ENCODE data around the gene WASHC2A. TPM values are rescaled to one million over a fixed set of nuclear protein-coding genes. Genes with fewer than 3 reads are reported as not detected.
"Not testable (repeated sequence)": the region's sequence is repeated elsewhere in the genome, so short reads cannot be mapped to it uniquely, and the experiment has no call there.

WASHC2A gene
- total and polyA plus RNA-seq, 2 donors: 28.6 to 32.2 TPM

DNA sequence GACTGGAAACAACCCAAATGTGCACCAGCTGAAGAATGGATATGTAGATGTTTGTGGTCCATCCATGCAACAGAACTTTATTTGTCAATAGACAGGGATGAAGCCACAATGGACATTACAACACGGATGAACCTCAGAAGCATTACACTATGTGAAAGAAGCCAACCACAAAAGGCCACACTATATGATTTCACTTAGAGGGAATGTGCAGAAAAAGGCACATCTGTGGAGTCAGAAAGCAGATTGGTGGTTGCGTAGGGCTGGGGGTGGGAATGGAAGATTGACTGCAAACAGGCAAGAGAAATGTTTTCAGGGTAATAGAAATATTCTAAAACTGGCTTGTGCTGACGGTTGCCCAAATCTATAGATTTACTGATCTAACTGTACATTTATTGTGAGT, 34.3 kb upstream of the WASHC2A start:
- Histone ChIP-seq H3K27me3 (ENCODE audit: control insufficient read depth in 2 of 2, insufficient read depth in 1 of 2, low read length in 1 of 2) (no peaks in the 10 kb centered on the region), H3K36me3 (ENCODE audit: control insufficient read depth in 2 of 2, insufficient read depth in 2 of 2, low read length in 1 of 2) (no peaks in the 10 kb centered on the region), H3K9me3 (ENCODE audit: control insufficient read depth in 2 of 2, insufficient read depth in 1 of 2, low read length in 1 of 2) (no peaks in the 10 kb centered on the region), H3K4me3 (ENCODE audit: low read length in 2 of 2) (no peak overlapping the region), H3K27ac (ENCODE audit: low read depth in 1 of 2, low read length in 1 of 2) (no peak overlapping the region), H3K4me1 (ENCODE audit: control insufficient read depth in 2 of 2, insufficient read depth in 2 of 2, low read length in 2 of 2) (peaks cover 0 to 3% of the 10 kb centered on the region in 2 donors)
- no peak for DNase-seq (ENCODE audit: low read depth in 6 of 9, low spot score in 9 of 9)
- 77% methylated on average over 3 of the region's 3 CpGs for WGBS

DNA sequence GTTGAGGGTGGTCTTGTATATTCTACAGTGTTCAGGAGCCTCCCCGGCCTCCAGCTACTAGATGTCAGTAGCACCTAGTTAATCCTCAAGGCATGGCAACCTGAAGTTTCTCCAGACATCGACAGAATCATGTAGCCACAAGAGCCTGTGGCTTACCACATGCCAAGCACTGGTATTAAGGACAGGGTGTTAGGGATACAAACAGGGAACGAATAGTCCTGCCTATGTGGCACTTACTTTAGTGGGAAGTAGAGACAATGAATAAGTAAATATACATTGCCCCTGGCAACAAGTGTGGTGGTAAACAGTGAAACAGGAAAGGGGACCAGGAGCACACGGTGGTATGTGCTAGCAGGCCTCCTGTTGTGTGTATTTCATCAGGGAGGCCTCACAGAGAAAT, 32.4 kb upstream of the WASHC2A start:
- 51% methylated on average over 4 of the region's 4 CpGs for WGBS
- H3K9me3 ChIP-seq (ENCODE audit: control insufficient read depth in 2 of 2, insufficient read depth in 1 of 2, low read length in 1 of 2); H3K4me3 ChIP-seq (ENCODE audit: low read length in 2 of 2); H3K27ac ChIP-seq (ENCODE audit: low read depth in 1 of 2, low read length in 1 of 2); H3K36me3 ChIP-seq (ENCODE audit: control insufficient read depth in 2 of 2, insufficient read depth in 2 of 2, low read length in 1 of 2); H3K4me1 ChIP-seq (ENCODE audit: control insufficient read depth in 2 of 2, insufficient read depth in 2 of 2, low read length in 2 of 2); H3K27me3 ChIP-seq (ENCODE audit: control insufficient read depth in 2 of 2, insufficient read depth in 1 of 2, low read length in 1 of 2): not testable (repeated sequence)
- DNase-seq (ENCODE audit: low read depth in 6 of 9, low spot score in 9 of 9): peak in 1 of 9 donors; percentile 9

DNA sequence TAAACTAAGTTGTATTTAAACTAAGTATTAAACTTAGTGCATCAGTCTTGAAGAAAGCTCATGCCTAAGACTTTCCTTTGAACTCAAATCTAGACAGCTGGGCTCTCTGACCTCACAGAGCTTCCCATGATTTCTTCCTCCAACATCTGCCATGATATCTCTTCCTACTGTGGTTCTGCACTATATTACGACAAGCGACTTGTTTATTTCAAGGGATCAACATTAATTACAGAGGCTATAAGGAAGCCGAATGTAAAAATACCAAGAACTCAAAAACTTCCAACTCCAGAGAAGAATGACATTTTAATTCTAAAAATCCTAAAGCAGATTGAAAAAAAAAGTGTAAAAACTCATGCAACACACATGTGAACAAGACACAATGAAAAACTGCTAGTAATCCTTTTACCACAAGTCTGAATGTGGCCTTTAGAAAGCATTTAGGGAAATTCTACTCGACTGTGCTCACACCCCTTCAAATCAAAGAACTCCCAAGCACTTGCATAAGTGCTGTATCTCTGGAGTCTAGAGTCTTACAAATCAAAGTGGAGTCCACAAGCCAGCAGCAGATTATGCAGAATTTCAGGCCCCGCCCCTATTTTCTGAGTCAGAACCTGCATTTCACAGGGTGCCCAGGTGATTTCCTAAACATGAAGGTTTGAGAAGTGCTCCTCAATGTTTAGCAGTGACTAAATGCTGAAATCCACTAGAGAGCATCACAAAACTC, 22.7 kb upstream of the WASHC2A start:
- no peak overlapping the region for H3K27ac ChIP-seq (ENCODE audit: low read depth in 1 of 2, low read length in 1 of 2)
- H3K27me3 ChIP-seq (ENCODE audit: control insufficient read depth in 2 of 2, insufficient read depth in 1 of 2, low read length in 1 of 2): no peaks in the 10 kb centered on the region
- H3K9me3 ChIP-seq (ENCODE audit: control insufficient read depth in 2 of 2, insufficient read depth in 1 of 2, low read length in 1 of 2): no peaks in the 10 kb centered on the region
- no peaks in the 10 kb centered on the region for H3K4me1 ChIP-seq (ENCODE audit: control insufficient read depth in 2 of 2, insufficient read depth in 2 of 2, low read length in 2 of 2)
- 92% methylated on average over 5 of the region's 5 CpGs for WGBS
- H3K4me3 ChIP-seq (ENCODE audit: low read length in 2 of 2): no peak overlapping the region
- no peak for DNase-seq (ENCODE audit: low read depth in 6 of 9, low spot score in 9 of 9)
- H3K36me3 ChIP-seq (ENCODE audit: control insufficient read depth in 2 of 2, insufficient read depth in 2 of 2, low read length in 1 of 2): no peaks in the 10 kb centered on the region

DNA sequence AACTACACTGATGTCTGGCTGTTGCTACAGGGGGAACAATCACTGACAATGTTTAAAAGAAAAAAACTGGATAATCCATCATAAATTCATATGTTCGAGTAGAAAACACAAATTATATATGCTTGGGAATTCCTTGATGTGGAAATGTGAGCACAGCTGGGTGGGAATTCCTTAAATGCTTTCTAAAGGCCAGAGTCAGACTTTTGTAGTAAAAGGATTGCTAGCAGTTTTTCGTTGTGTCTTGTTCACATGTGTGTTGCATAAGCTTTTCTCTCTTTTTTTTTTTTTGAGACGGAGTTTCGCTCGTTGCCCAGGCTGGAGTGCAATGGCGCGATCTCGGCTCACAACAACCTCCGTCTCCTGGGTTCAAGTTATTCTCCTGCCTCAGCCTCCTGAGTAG, 21.3 kb upstream of the WASHC2A start:
- not testable (repeated sequence) for H3K27me3 ChIP-seq (ENCODE audit: control insufficient read depth in 2 of 2, insufficient read depth in 1 of 2, low read length in 1 of 2); DNase-seq (ENCODE audit: low read depth in 6 of 9, low spot score in 9 of 9); H3K27ac ChIP-seq (ENCODE audit: low read depth in 1 of 2, low read length in 1 of 2); H3K9me3 ChIP-seq (ENCODE audit: control insufficient read depth in 2 of 2, insufficient read depth in 1 of 2, low read length in 1 of 2); H3K4me1 ChIP-seq (ENCODE audit: control insufficient read depth in 2 of 2, insufficient read depth in 2 of 2, low read length in 2 of 2); H3K36me3 ChIP-seq (ENCODE audit: control insufficient read depth in 2 of 2, insufficient read depth in 2 of 2, low read length in 1 of 2); H3K4me3 ChIP-seq (ENCODE audit: low read length in 2 of 2)
- 96% methylated on average over 9 of the region's 9 CpGs for WGBS

DNA sequence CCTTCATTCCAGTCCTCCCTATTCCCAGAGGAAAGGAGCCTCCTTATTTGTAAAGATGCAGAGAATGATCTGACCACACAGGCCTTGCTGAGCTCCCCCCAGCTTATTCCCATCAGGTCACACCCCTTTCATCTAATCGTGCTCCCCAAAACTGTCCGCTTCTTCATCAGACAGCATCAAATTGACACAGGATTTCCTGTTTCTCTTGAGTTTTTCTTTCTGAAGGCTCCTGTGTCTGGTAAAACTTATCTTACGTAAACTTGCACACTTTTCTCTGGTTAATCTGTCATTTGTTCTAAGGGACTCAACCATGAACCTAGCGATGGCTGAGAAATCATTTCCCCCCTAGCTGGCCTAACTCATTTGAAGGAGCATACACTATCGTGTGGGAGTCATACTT, 20.2 kb upstream of the WASHC2A start:
- H3K27ac ChIP-seq (ENCODE audit: low read depth in 1 of 2, low read length in 1 of 2); DNase-seq (ENCODE audit: low read depth in 6 of 9, low spot score in 9 of 9); H3K4me3 ChIP-seq (ENCODE audit: low read length in 2 of 2); H3K36me3 ChIP-seq (ENCODE audit: control insufficient read depth in 2 of 2, insufficient read depth in 2 of 2, low read length in 1 of 2); H3K4me1 ChIP-seq (ENCODE audit: control insufficient read depth in 2 of 2, insufficient read depth in 2 of 2, low read length in 2 of 2); H3K27me3 ChIP-seq (ENCODE audit: control insufficient read depth in 2 of 2, insufficient read depth in 1 of 2, low read length in 1 of 2); H3K9me3 ChIP-seq (ENCODE audit: control insufficient read depth in 2 of 2, insufficient read depth in 1 of 2, low read length in 1 of 2): not testable (repeated sequence)
- 94% methylated on average over 5 of the region's 5 CpGs for WGBS

DNA sequence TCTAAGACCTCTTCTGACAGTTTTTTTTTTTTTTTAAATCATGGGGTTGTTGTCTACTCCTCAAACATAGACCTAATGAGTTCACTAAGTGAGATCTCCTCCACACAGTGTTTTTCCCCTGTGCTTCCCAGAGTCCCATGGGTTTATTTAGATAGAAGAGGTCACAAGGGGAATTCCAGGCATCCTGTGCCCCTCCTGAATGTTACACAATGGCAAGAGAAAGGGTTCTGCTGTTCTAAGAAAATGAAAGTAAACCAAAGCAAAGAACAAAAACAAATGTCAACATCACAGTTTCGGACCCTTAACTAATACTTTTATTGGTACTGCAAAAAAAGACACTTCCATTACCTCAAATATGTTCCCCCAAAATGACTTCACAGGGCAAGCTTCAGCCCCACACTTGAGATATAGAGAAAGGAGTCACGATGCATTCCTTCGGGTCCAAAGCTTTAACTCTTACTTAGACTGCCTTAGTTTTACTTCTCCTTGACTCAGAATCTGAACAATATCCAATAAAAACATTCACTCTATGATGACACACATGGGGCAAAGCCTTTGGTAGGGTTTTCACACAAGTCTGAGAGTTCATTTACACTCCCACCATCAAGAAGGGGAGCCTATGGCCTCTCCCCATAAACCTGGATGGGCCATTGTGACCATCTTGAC, 15.6 kb upstream of the WASHC2A start:
- H3K27me3 ChIP-seq (ENCODE audit: control insufficient read depth in 2 of 2, insufficient read depth in 1 of 2, low read length in 1 of 2); H3K36me3 ChIP-seq (ENCODE audit: control insufficient read depth in 2 of 2, insufficient read depth in 2 of 2, low read length in 1 of 2); H3K9me3 ChIP-seq (ENCODE audit: control insufficient read depth in 2 of 2, insufficient read depth in 1 of 2, low read length in 1 of 2); H3K27ac ChIP-seq (ENCODE audit: low read depth in 1 of 2, low read length in 1 of 2); H3K4me1 ChIP-seq (ENCODE audit: control insufficient read depth in 2 of 2, insufficient read depth in 2 of 2, low read length in 2 of 2); H3K4me3 ChIP-seq (ENCODE audit: low read length in 2 of 2): not testable (repeated sequence)
- DNase-seq (ENCODE audit: low read depth in 6 of 9, low spot score in 9 of 9): peak in 1 of 9 donors; percentile 4
- WGBS: 94% methylated on average over 3 of the region's 3 CpGs

DNA sequence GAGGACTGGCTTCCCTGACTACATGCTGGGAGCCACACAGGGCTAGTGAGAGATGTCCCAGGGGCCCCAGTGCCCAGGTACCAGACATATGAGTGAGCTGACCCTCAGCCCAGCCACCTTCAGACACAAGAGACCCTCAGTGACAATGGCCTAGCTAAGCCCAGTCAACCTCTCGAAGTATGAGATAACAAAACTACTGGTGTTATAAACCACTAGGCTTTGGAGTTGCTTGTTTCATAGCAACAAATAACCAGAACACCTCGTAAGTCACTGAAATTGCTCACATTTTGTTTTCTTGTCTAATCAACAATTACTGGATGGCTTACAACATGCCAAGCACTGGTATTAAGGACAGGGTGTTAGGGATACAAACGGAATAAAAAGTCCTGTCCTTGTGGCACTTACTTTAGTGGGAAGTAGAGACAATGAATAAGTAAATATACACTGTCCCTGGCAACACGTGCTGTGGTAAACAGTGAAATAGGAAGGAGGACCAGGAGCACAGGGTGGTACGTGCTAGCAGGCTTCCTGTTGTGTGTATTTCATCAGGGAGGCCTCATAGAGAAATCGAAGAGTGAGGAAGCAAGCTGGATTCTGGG, 14.9 kb upstream of the WASHC2A start:
- DNase-seq (ENCODE audit: low read depth in 6 of 9, low spot score in 9 of 9); H3K27ac ChIP-seq (ENCODE audit: low read depth in 1 of 2, low read length in 1 of 2); H3K27me3 ChIP-seq (ENCODE audit: control insufficient read depth in 2 of 2, insufficient read depth in 1 of 2, low read length in 1 of 2); H3K4me1 ChIP-seq (ENCODE audit: control insufficient read depth in 2 of 2, insufficient read depth in 2 of 2, low read length in 2 of 2); H3K36me3 ChIP-seq (ENCODE audit: control insufficient read depth in 2 of 2, insufficient read depth in 2 of 2, low read length in 1 of 2); H3K4me3 ChIP-seq (ENCODE audit: low read length in 2 of 2); H3K9me3 ChIP-seq (ENCODE audit: control insufficient read depth in 2 of 2, insufficient read depth in 1 of 2, low read length in 1 of 2): not testable (repeated sequence)
- WGBS: 85% methylated on average over 6 of the region's 6 CpGs

DNA sequence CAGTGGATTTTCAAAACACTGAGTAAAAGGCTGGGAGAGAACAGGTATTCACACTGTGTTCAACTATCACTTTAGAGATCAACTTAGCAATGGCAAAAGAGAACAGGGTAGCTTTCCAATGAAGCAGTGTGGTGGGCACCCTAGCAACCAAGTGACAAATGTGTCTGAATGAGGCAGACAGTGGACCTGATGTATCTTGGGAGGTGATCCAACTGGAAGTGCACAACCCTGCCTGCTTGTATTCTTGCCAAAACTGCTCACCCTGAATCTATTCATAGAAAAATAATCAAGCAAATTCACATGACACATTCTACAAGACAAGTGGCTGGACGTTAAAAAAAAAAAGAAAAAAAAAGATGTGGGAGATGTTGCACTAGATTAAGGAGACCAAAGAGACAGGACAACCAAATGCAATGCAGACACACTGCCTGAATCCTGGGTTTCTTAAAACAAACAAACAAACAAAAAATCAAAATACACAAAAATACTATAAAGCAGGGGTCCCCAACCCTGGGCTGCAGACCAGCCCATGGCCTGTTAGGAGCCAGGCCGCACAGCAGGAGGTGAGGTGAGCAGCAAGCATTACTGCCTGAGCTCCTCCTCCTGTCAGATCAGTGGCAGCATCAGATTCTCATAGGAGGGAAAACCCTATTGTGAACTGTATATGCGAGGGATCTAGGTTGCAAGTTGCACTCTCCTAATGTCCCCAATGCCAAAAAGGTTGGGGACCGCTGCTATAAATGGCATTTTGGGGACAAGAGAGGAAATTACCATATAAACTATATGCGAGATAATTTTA, 12.1 kb upstream of the WASHC2A start:
- 94% methylated on average over 5 of the region's 5 CpGs for WGBS
- H3K27ac ChIP-seq (ENCODE audit: low read depth in 1 of 2, low read length in 1 of 2); H3K4me1 ChIP-seq (ENCODE audit: control insufficient read depth in 2 of 2, insufficient read depth in 2 of 2, low read length in 2 of 2); DNase-seq (ENCODE audit: low read depth in 6 of 9, low spot score in 9 of 9); H3K9me3 ChIP-seq (ENCODE audit: control insufficient read depth in 2 of 2, insufficient read depth in 1 of 2, low read length in 1 of 2); H3K36me3 ChIP-seq (ENCODE audit: control insufficient read depth in 2 of 2, insufficient read depth in 2 of 2, low read length in 1 of 2); H3K4me3 ChIP-seq (ENCODE audit: low read length in 2 of 2); H3K27me3 ChIP-seq (ENCODE audit: control insufficient read depth in 2 of 2, insufficient read depth in 1 of 2, low read length in 1 of 2): not testable (repeated sequence)

DNA sequence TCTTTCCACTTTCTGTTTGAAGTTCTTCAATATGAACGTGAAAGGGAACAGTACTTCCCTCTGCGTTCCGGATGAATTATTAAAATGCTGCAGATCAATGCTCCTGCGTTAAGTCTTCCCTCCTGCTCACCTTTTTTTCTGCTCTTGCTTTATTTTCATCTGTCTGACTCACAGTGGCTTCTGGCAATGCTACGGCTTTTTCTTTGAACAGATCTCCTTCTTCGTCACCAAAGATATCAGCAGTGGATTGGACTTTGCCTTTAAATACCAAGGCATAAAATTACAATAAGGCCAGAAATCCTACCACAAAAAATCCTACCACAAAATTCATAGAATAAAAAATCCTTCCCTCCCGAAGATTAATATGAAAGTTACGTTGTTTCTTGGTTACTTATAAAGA, 11.1 kb upstream of the WASHC2A start:
- H3K27me3 ChIP-seq (ENCODE audit: control insufficient read depth in 2 of 2, insufficient read depth in 1 of 2, low read length in 1 of 2); DNase-seq (ENCODE audit: low read depth in 6 of 9, low spot score in 9 of 9); H3K4me1 ChIP-seq (ENCODE audit: control insufficient read depth in 2 of 2, insufficient read depth in 2 of 2, low read length in 2 of 2); H3K4me3 ChIP-seq (ENCODE audit: low read length in 2 of 2); H3K36me3 ChIP-seq (ENCODE audit: control insufficient read depth in 2 of 2, insufficient read depth in 2 of 2, low read length in 1 of 2); H3K9me3 ChIP-seq (ENCODE audit: control insufficient read depth in 2 of 2, insufficient read depth in 1 of 2, low read length in 1 of 2); H3K27ac ChIP-seq (ENCODE audit: low read depth in 1 of 2, low read length in 1 of 2): not testable (repeated sequence)
- WGBS: 89% methylated on average over 8 of the region's 8 CpGs
